Stimulated activated CD8-positive, alpha-beta memory T cell treated with anti-CD3 and anti-CD28 coated beads, Interleukin-2, amount 100 ng/mL, for 1 hour (primary cell): ENCODE data around the gene PKP3.
"Not testable (repeated sequence)": the region's sequence is repeated elsewhere in the genome, so short reads cannot be mapped to it uniquely, and the experiment has no call there.

Source experiments
- DNase-seq, 2 donors: peaks; one replicate each; pipeline ENCODE4 v3.0.0-alpha.2; 2020; ENCODE audit warnings: low read depth in 2 of 2

Gene PKP3

GRCh38 chr11:396948-397548, 3.0 kb downstream of the PKP3 start:
- no peak for DNase-seq

DNA sequence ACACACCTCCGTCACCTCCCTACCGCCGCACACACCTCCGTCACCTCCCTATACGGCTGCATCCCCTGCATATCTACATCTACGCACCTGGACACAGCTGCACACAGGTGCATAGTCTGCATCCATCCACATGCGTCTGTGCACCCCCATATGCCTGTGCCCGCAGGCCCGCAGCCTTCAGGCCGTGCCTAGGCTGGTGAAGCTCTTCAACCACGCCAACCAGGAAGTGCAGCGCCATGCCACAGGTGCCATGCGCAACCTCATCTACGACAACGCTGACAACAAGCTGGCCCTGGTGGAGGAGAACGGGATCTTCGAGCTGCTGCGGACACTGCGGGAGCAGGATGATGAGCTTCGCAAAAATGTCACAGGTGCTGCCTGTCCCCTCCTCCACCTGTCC, 4.8 kb downstream of the PKP3 start:
- DNase-seq: no peak

- no peak for DNase-seq
Measured at GRCh38 chr11:399731-400211, 5.8 kb downstream of the PKP3 start.

GRCh38 chr11:400241-400689, 6.3 kb downstream of the PKP3 start:
- DNase-seq: no peak

GRCh38 chr11:401196-401595, 7.2 kb downstream of the PKP3 start:
- not testable (repeated sequence) for DNase-seq

GRCh38 chr11:403021-403760, 9.2 kb downstream of the PKP3 start:
- DNase-seq: no peak

- no peak for DNase-seq
Measured at GRCh38 chr11:403761-404431, 9.9 kb downstream of the PKP3 start.

DNA sequence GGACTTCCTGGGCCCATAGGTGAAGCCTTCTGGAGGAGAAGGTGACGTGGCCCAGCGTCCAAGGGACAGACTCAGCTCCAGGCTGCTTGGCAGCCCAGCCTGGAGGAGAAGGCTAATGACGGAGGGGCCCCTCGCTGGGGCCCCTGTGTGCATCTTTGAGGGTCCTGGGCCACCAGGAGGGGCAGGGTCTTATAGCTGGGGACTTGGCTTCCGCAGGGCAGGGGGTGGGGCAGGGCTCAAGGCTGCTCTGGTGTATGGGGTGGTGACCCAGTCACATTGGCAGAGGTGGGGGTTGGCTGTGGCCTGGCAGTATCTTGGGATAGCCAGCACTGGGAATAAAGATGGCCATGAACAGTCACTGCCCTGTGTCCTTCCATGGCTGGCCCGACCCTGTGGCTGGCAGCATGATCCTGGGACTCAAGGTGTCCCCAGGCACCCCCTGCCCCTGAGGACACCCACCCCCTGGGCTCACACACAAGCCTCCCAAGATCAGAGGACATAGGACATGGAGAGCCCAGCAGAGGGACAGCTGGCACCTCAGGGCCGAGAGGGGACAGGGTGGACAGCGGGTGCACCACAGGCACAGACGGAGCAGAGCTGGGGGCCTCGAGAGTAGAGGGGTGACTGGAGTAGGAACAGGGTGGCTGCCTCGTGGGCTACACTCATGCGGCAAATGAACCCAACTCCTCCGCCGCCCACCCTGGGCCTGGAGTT, 10.7 kb downstream of the PKP3 start:
- DNase-seq: no peak

DNA sequence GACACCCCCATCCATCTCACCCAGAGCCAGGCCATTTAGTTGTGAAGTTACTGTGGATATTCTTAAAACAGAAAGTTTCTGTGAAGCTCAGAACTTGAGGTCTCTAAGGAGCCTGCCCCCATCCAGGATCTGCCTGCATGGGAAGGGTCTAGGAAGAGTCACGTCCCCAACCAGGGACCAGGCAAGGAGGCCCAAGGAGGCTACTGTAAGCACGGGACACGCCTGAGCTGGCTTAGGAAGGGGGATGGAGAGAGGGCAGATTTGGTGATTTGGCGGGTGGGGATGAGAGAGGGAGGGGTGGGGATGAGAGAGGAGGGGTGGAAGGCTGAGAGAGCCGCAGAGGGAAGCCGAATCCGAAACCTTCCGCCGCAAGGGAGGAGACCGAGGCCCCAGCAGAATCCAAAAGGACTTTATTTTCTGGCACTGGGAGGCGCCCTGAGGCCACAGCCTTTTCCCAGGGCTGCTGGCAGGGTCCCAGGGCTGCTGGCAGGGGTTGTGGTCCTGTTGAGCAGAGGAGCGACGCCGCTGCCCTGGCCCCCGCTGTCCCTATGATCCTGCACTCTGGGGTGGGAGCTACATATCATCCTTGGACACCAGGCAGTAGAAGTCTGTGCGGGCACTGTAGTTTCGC, 11.4 kb downstream of the PKP3 start:
- no peak for DNase-seq

DNA sequence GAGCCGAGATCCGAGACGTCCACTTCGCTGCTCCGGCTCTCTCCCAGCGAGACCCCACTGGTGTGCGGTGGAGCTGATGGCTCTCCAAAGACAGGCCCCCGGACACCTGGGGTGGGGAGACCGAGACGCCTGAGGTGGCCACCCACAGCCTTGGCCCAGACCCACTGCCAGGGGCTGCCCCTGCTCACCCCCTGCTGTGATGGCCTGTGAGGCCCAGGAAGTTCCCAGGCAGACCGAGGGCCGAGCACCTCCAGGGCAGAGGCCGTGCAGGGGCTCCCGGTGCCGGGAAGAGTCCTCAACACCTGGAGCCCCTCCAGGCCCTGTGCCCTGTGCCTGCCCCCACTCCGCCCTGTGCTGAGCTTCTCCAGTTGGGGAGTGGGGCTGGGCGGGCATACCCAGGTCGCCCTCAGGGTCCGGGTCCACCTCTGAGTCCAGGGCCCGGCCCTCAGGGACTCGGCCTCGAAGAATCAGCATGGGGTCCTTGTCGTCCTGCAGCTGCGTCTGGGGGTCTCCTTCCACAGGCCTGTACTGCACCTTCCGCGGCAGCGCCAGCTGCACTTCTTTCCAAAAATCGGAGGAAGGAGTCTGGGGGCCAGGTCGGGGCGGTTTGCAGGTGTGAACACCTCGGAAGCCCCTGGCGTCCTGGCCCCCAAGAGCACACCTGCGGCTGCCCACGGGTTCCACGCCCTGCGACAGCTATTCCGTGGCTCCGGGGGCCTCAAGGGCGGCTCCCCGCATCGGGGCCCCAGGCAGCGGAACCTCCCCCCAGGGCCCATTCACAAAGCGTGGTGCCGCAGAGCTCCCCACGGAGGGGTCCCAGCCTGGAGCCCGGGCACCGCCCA, 12.2 kb downstream of the PKP3 start:
- no peak for DNase-seq

DNA sequence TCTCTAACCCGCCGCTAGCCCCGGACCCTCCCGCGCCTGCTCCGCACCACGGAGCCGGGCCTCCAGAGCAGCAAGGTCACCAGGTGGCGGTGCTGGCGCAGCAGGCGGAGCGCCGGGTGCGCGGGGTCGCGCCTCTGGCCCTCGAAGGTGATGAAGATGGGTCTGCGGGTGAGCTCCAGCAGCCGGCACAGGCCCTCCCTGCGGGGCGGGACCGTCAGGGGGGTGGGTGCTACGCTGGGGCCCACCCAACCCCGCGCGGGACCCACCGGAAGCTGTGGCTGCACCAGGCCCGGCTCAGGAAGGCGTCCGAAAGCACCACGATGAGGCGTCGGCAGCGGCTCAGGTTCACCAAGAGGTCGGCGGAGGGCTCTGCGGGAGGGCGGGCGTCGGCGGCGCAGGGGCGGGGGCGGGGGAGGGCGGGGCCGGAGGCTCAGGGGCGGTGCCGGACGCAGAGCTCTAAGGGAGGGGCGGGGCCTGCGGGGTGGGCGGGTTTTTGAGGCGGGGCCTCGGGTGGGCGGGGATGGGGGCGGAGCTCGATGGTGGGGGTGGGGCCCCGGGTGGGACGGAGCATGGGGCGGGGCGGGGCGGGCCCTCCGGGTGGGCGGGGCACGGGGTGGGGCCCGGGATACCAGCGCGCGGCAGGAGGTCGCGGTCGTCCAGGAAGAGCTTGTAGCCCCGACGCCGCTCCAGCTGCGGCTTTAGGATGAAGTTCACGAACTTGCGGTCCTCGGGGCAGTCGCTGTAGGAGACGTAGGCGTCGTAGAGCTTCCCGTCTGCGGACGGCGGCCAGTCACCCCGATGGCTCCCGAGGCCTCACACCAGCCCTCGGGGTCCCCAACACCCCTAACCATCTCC, 13.0 kb downstream of the PKP3 start:
- peak; percentile 85 to 86 for DNase-seq

DNA sequence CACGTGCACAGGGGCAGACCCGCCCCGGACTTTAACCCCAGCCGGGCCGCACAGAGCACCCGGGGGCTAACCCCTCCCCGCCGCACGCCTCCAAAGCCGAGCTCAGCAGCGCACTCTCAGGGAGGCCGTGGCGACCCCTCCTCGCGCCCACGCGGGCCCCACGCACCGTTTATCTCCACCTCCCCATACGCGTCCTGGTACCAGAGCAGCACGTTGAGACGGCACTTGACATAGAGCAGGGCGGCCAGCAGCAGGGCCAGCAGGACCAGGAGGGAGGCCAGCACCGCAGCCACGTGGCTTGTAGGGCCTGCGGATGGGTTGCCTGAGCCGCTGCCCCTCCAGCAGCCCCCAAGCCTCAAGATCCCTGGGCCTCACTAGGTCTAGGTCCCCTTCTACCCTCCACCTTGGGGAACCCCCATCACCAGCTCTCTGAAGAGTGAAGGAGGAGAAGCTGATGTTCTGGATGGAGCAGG, 13.7 kb downstream of the PKP3 start:
- DNase-seq: no peak

GRCh38 chr11:408154-409007, 14.4 kb downstream of the PKP3 start:
- DNase-seq: no peak

GRCh38 chr11:409008-409599, 15.1 kb downstream of the PKP3 start:
- no peak for DNase-seq

DNA sequence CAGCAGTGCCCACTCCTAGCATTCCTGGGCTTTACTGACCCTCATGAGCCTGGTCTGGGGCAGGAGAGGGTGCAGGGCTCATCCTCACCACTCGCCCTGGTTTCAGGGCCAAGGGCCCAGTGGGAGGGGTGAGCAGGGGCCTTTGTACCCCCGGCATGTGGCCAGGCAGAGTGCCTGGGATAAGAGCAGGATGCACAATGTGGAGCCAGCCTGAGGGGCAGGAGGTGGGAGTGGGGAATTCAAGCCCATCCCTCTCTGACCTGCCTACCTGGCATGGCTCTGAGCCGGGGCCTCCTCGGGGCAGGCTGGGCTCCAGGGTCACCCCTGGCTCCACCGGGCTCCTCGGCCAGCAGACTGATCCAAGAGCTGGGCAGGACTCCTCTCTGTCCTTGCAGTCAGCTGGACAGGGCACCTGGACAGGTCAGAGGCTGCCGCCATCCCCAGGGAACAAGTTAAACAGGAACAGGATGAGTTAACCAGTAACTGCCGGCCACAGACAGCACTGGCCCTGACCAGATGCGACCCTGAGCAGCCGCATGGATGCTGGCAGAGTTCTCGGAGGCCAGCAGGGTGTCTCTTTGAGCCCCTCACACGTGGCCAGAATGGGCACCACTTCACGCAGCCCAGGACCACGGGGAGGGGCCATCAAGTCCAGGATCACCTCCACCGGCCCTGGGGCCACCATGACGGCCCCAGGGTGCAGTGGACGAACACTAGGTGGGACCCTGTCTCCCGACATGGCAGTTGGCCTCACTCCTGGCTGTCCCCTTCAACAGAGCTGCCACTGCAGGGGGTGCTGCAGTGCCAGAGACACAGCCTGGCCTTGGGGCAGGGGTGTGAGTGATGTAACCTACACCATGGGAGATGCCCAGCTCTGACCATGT, 15.8 kb downstream of the PKP3 start:
- DNase-seq: no peak

GRCh38 chr11:410711-411110, 16.7 kb downstream of the PKP3 start:
- not testable (repeated sequence) for DNase-seq

- DNase-seq: not testable (repeated sequence)
Measured at GRCh38 chr11:411520-411919, 17.5 kb downstream of the PKP3 start.
